SK-N-SH (cell line): ENCODE measurements around the gene CD93. TPM values are rescaled to one million over a fixed set of nuclear protein-coding genes. Genes with fewer than 3 reads are reported as not detected.

Experiments used
- CTCF ChIA-PET: fragments of 300-600, 350-600 bp; formaldehyde crosslinking; extraction: SDS; loops from one replicate; lab custom pipeline; 2021; lab: Yijun Ruan, JAX
- POLR2A ChIA-PET: fragments of 350-600 bp; sonication (Branson Sonifier 250); formaldehyde crosslinking; extraction: SDS; loops from one replicate; lab custom pipeline; 2020; ENCODE audit warnings: antibody characterized with exemption, inconsistent platforms; lab: Yijun Ruan, JAX
- DNase-seq: peaks from one replicate; pipeline ENCODE4 v3.0.0; 2012
- H2AFZ ChIP-seq: fragments of 200-600 bp; sonication (generic); 2 replicates; pipeline ENCODE4 v1.8.1; 2016; ENCODE audit warnings: antibody characterized with exemption, mild to moderate bottlenecking, low read depth
- H3F3A ChIP-seq: fragments of 200-600 bp; sonication (generic); replicated peaks from 2 replicates; pipeline ENCODE3; 2016; ENCODE audit warnings: antibody characterized with exemption, mild to moderate bottlenecking; ENCODE audit not compliant: insufficient read depth
- H3K27ac ChIP-seq, 2 experiments: fragments of 200-500 bp in 1 of 2; fragments of 200-600 bp in 1 of 2; sonication (Bioruptor generic) in 1 of 2; sonication (generic), shearing (Covaris generic) in 1 of 2; 2 replicates each; pipeline versions ENCODE4 v1.5.1 to v1.6.1; 2014 to 2016; ENCODE audit warnings: low read depth in 2 of 2, inconsistent platforms in 1 of 2, low read length in 1 of 2, mild to moderate bottlenecking in 1 of 2, mixed read lengths in 1 of 2
- H3K27me3 ChIP-seq: fragments of 200-600 bp; sonication (generic), shearing (Covaris generic); 2 replicates; pipeline ENCODE4 v1.6.1; 2016; ENCODE audit warnings: mixed run types; ENCODE audit not compliant: insufficient read depth
- H3K36me3 ChIP-seq, 2 experiments: fragments of 200-500 bp in 1 of 2; fragments of 200-600 bp in 1 of 2; sonication (Bioruptor generic) in 1 of 2; sonication (generic) in 1 of 2; replicated peaks in 1 of 2; 2 replicates each; pipeline versions ENCODE3 to v1.5.1; 2014 to 2016; ENCODE audit warnings: low read length in 1 of 2, mild to moderate bottlenecking in 1 of 2; ENCODE audit not compliant: insufficient read depth in 2 of 2, control insufficient read depth in 1 of 2
- H3K4me1 ChIP-seq, 2 experiments: fragments of 200-500 bp in 1 of 2; fragments of 200-600 bp in 1 of 2; sonication (Bioruptor generic) in 1 of 2; sonication (generic), shearing (Covaris generic) in 1 of 2; 2 replicates each; pipeline versions ENCODE4 v1.5.1 to v1.6.1; 2014 to 2016; ENCODE audit warnings: low read depth in 1 of 2, low read length in 1 of 2, mixed run types in 1 of 2; ENCODE audit not compliant: insufficient read depth in 2 of 2, control insufficient read depth in 1 of 2
- H3K4me2 ChIP-seq: fragments of 200-600 bp; sonication (generic), shearing (Covaris generic); 2 replicates; pipeline ENCODE4 v1.6.1; 2017; ENCODE audit warnings: mixed run types
- H3K4me3 ChIP-seq, 2 experiments: fragments of 200-500 bp in 1 of 2; fragments of 200-600 bp in 1 of 2; sonication (Bioruptor generic) in 1 of 2; sonication (generic), shearing (Covaris generic) in 1 of 2; 2 replicates each; pipeline versions ENCODE4 v1.5.1 to v1.8.1; 2014 to 2016; ENCODE audit warnings: low read depth in 2 of 2, inconsistent platforms in 1 of 2, low read length in 1 of 2, mild to moderate bottlenecking in 1 of 2, mixed read lengths in 1 of 2, moderate library complexity in 1 of 2
- H3K79me2 ChIP-seq: fragments of 200-600 bp; sonication (generic); 2 replicates; pipeline ENCODE4 v1.8.1; 2017; ENCODE audit warnings: mild to moderate bottlenecking; ENCODE audit not compliant: insufficient read depth
- H3K9ac ChIP-seq: fragments of 200-600 bp; sonication (generic); 2 replicates; pipeline ENCODE4 v1.6.1; 2017; ENCODE audit warnings: mixed run types
- H3K9me2 ChIP-seq: fragments of 200-600 bp; sonication (generic); 2 replicates; pipeline ENCODE4 v1.6.1; 2017; ENCODE audit warnings: mixed run types
- H3K9me3 ChIP-seq: fragments of 200-600 bp; sonication (generic); 2 replicates; pipeline ENCODE4 v1.6.1; 2017; ENCODE audit warnings: mixed run types, mild to moderate bottlenecking, moderate library complexity
- H4K20me1 ChIP-seq: fragments of 200-600 bp; sonication (generic); 2 replicates; pipeline ENCODE4 v1.6.1; 2017; ENCODE audit warnings: mild to moderate bottlenecking, mixed run types; ENCODE audit not compliant: insufficient read depth
- CHD2 ChIP-seq: fragments of 150-350 bp; IDR thresholded peaks from 2 replicates; pipeline ENCODE4 v1.6.1; 2018; ENCODE audit warnings: low read length; ENCODE audit not compliant: partially characterized antibody
- EP300 ChIP-seq, 2 experiments: IDR thresholded peaks; 2 replicates each; pipeline versions ENCODE4 v1.4.0 to v1.6.1; 2012; ENCODE audit warnings: borderline replicate concordance in 1 of 2, low read depth in 1 of 2, low read length in 1 of 2
- GABPA ChIP-seq: IDR thresholded peaks from 2 replicates; pipeline ENCODE4 v1.4.0; 2012; ENCODE audit warnings: low read depth, mild to moderate bottlenecking
- MXI1 ChIP-seq: IDR thresholded peaks from 2 replicates; pipeline ENCODE4 v1.6.1; 2012; ENCODE audit warnings: mild to moderate bottlenecking, low read depth, low read length, improper control_type of control experiment
- NFIC ChIP-seq: IDR thresholded peaks from 2 replicates; pipeline ENCODE4 v1.4.0; 2012; ENCODE audit warnings: borderline replicate concordance
- PBX3 ChIP-seq: IDR thresholded peaks from 2 replicates; pipeline ENCODE4; 2012
- POLR2AphosphoS5 ChIP-seq: IDR thresholded peaks from 2 replicates; pipeline ENCODE4 v1.6.1; 2012; ENCODE audit warnings: low read depth, low read length
- REST ChIP-seq: IDR thresholded peaks from 2 replicates; pipeline ENCODE4 v1.6.1; 2012; ENCODE audit warnings: mild to moderate bottlenecking, low read depth, low read length, moderate library complexity
- SMC3 ChIP-seq: IDR thresholded peaks from 2 replicates; pipeline ENCODE4 v1.6.1; 2012; ENCODE audit warnings: low read depth, low read length, improper control_type of control experiment
- TCF12 ChIP-seq: IDR thresholded peaks from 2 replicates; pipeline ENCODE4 v1.4.0; 2012
- WGBS: methylation state at CpG from one replicate; pipeline ENCODE4 v1.1.6; 2017; ENCODE audit warnings: low lambda C conversion rate; 5-methylcytosine and 5-hydroxymethylcytosine counted together
- polyA plus RNA-seq, 3 experiments: library from polyadenylated mRNA; depleted of rRNA; stranded (reverse); fragments of >200 nt; gene quantifications; 2 replicates each; pipeline ENCODE4 v1.2.3, GENCODE V29; 2012

The CD93 gene
- polyA plus RNA-seq, 1 of the 3 experiments (the other 2 are of a cell fraction) = 0.03 TPM

- H3K36me3 ChIP-seq = no peaks in the 10 kb centered on the region
- POLR2A ChIA-PET = no interaction called here
- no peak overlapping the region for H3K4me3 ChIP-seq
- no peaks in the 10 kb centered on the region for H3K79me2 ChIP-seq
- H3K9me3 ChIP-seq = no peaks in the 10 kb centered on the region
- H3K27me3 ChIP-seq = peaks cover 25% of the 10 kb centered on the region; the same call in 1 of the 2 replicates
- H2AFZ ChIP-seq = no peak overlapping the region
- H3K9me2 ChIP-seq = no peaks in the 10 kb centered on the region
- no peaks in the 10 kb centered on the region for H4K20me1 ChIP-seq
- TF ChIP-seq REST = no peak
- no peak for TF ChIP-seq SMC3
- no peak for TF ChIP-seq NFIC
- no peak for TF ChIP-seq PBX3
- no peak for TF ChIP-seq POLR2AphosphoS5
- H3K9ac ChIP-seq = no peak overlapping the region
- DNase-seq = no peak
- H3K4me1 ChIP-seq = no peaks in the 10 kb centered on the region; a peak in 1 of 4 replicates
- no peak overlapping the region for H3K4me2 ChIP-seq
- H3F3A ChIP-seq = no peaks in the 10 kb centered on the region
- H3K27ac ChIP-seq = no peak overlapping the region
- 44% methylated on average over 2 of the region's 2 CpGs for WGBS
- CTCF ChIA-PET = no interaction called here
These were observed 27.9 kb upstream of the CD93 start for GRCh38 chr20:23114018-23114417.

- Histone ChIP-seq H3K9ac (no peak overlapping the region), H3K79me2 (no peaks in the 10 kb centered on the region), H3K4me1 (no peaks in the 10 kb centered on the region; a peak in 1 of 4 replicates), H3K27me3 (peaks cover 23% of the 10 kb centered on the region; the same call in 1 of the 2 replicates), H3K4me2 (no peak overlapping the region), H3K27ac (no peak overlapping the region), H2AFZ (no peak overlapping the region), H3K9me2 (no peaks in the 10 kb centered on the region), H3K4me3 (no peak overlapping the region), H3K36me3 (no peaks in the 10 kb centered on the region), H4K20me1 (no peaks in the 10 kb centered on the region), H3K9me3 (no peaks in the 10 kb centered on the region), H3F3A (no peaks in the 10 kb centered on the region)
- no peak for DNase-seq
- TF ChIP-seq MXI1 = no peak
- TF ChIP-seq CHD2 = no peak
- no peak for TF ChIP-seq TCF12
- TF ChIP-seq NFIC = no peak
- no peak for TF ChIP-seq GABPA
- no peak for TF ChIP-seq PBX3
- TF ChIP-seq EP300 (IDR thresholded peaks at IDR 0.05; ENCODE audit: borderline replicate concordance in 1 of 2, low read depth in 1 of 2, low read length in 1 of 2) = no peak
- WGBS = 14% methylated on average over 1 of the region's 1 CpG
- ChIA-PET CTCF (interaction anchor here (1.1 kb wide), 1 partner anchor 9 kb away, joined by 3 read pairs; no protein-coding TSS in a partner anchor), POLR2A (no interaction called here)
These were observed 26.5 kb upstream of the CD93 start for GRCh38 chr20:23112595-23112994.
